HEK293 (cell line): ENCODE measurements around the gene DRC1.

Experiments used
- GLI2 ChIP-seq: fragments of 450-650 bp; formaldehyde crosslinking; IDR thresholded peaks from 2 replicates; pipeline ENCODE4; 2017; ENCODE audit warnings: missing biosample characterization, missing genetic modification characterization, low read depth, borderline replicate concordance
- HOXA7 ChIP-seq: sonication (generic); formaldehyde crosslinking; IDR thresholded peaks from 2 replicates; pipeline ENCODE4 v1.8.1; 2022; ENCODE audit warnings: missing genetic modification reagents, borderline replicate concordance
- PRDM4 ChIP-seq: fragments of 450-650 bp; formaldehyde crosslinking; IDR thresholded peaks from 2 replicates; pipeline ENCODE4 v1.5.1; 2017; ENCODE audit warnings: missing biosample characterization, missing genetic modification characterization
- REST ChIP-seq: fragments of 450-650 bp; formaldehyde crosslinking; IDR thresholded peaks from 2 replicates; pipeline ENCODE4 v1.5.1; 2016; ENCODE audit warnings: missing biosample characterization, missing genetic modification characterization
- SP2 ChIP-seq: fragments of 450-650 bp; formaldehyde crosslinking; IDR thresholded peaks from 2 replicates; pipeline ENCODE4 v1.5.1; 2016; ENCODE audit warnings: missing biosample characterization, missing genetic modification characterization
- ZBTB44 ChIP-seq: fragments of 450-650 bp; IDR thresholded peaks from 2 replicates; pipeline ENCODE4 v1.5.1; 2018; ENCODE audit warnings: missing biosample characterization, mild to moderate bottlenecking, missing genetic modification characterization
- ZNF112 ChIP-seq: fragments of 450-650 bp; formaldehyde crosslinking; IDR thresholded peaks from 2 replicates; pipeline ENCODE4 v1.5.0; 2017; ENCODE audit warnings: missing biosample characterization, missing genetic modification characterization
- ZNF274 ChIP-seq, 2 experiments: fragments of 200-500 bp in 1 of 2; fragments of 450-650 bp in 1 of 2; sonication (Bioruptor generic) in 1 of 2; formaldehyde crosslinking in 1 of 2; IDR thresholded peaks; 2 replicates each; pipeline versions ENCODE4 v1.5.1 to v1.6.1; 2014 to 2016; ENCODE audit warnings: borderline replicate concordance in 1 of 2, inconsistent platforms in 1 of 2, low read length in 1 of 2, missing biosample characterization in 1 of 2, missing genetic modification characterization in 1 of 2
- ZNF514 ChIP-seq: fragments of 450-650 bp; formaldehyde crosslinking; IDR thresholded peaks from 2 replicates; pipeline ENCODE4 v1.5.1; 2016; ENCODE audit warnings: missing biosample characterization, missing genetic modification characterization
- ZNF768 ChIP-seq: fragments of 450-650 bp; formaldehyde crosslinking; IDR thresholded peaks from 2 replicates; pipeline ENCODE4 v1.5.1; 2018; ENCODE audit warnings: missing biosample characterization, mild to moderate bottlenecking, missing genetic modification characterization
- TF ChIP-seq, protein P1 (sequence below): fragments of 450-650 bp; formaldehyde crosslinking; IDR thresholded peaks from 2 replicates; pipeline ENCODE4 v1.5.1; 2016; ENCODE audit warnings: missing biosample characterization, missing genetic modification characterization
- TF ChIP-seq, protein P2 (sequence below): fragments of 450-650 bp; formaldehyde crosslinking; IDR thresholded peaks from 2 replicates; pipeline ENCODE4 v1.5.1; 2016; ENCODE audit warnings: missing biosample characterization, missing genetic modification characterization

GRCh38 chr2:26435106-26435505 lies 33.4 kb downstream of the DRC1 start:
- TF ChIP-seq ZNF112 (tag by site-specific recombination), result no peak
- no peak for TF ChIP-seq ZBTB44
- no peak for TF ChIP-seq ZNF768
- TF ChIP-seq, protein P1, sequence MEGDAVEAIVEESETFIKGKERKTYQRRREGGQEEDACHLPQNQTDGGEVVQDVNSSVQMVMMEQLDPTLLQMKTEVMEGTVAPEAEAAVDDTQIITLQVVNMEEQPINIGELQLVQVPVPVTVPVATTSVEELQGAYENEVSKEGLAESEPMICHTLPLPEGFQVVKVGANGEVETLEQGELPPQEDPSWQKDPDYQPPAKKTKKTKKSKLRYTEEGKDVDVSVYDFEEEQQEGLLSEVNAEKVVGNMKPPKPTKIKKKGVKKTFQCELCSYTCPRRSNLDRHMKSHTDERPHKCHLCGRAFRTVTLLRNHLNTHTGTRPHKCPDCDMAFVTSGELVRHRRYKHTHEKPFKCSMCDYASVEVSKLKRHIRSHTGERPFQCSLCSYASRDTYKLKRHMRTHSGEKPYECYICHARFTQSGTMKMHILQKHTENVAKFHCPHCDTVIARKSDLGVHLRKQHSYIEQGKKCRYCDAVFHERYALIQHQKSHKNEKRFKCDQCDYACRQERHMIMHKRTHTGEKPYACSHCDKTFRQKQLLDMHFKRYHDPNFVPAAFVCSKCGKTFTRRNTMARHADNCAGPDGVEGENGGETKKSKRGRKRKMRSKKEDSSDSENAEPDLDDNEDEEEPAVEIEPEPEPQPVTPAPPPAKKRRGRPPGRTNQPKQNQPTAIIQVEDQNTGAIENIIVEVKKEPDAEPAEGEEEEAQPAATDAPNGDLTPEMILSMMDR, result no peak
- no peak for TF ChIP-seq GLI2 (tag by site-specific recombination)
- TF ChIP-seq SP2, result no peak
- TF ChIP-seq REST (tag by site-specific recombination), result no peak
- no peak for TF ChIP-seq ZNF274 (IDR thresholded peaks at IDR 0.05; ENCODE audit: low read length)
- TF ChIP-seq ZNF274 (tag by site-specific recombination; IDR thresholded peaks at IDR 0.05; ENCODE audit: borderline replicate concordance), result no peak
- TF ChIP-seq, protein P2, sequence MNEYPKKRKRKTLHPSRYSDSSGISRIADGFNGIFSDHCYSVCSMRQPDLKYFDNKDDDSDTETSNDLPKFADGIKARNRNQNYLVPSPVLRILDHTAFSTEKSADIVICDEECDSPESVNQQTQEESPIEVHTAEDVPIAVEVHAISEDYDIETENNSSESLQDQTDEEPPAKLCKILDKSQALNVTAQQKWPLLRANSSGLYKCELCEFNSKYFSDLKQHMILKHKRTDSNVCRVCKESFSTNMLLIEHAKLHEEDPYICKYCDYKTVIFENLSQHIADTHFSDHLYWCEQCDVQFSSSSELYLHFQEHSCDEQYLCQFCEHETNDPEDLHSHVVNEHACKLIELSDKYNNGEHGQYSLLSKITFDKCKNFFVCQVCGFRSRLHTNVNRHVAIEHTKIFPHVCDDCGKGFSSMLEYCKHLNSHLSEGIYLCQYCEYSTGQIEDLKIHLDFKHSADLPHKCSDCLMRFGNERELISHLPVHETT, result no peak
- TF ChIP-seq PRDM4 (tag by site-specific recombination), result no peak
- TF ChIP-seq HOXA7, result no peak
- no peak for TF ChIP-seq ZNF514 (tag by site-specific recombination)
